Stimulated activated CD4-positive, alpha-beta T cell treated with anti-CD3 and anti-CD28 coated beads, Interleukin-4, amount 100 ng/mL, for 4 hours (primary cell): Measurements from ENCODE around the gene TMUB1.

Source experiments
- DNase-seq, 2 experiments: peaks; one replicate each; pipeline ENCODE4 v3.0.0-alpha.2; 2020

Gene TMUB1

GRCh38 chr7:151120896-151121295 lies 37.6 kb upstream of the TMUB1 start:
- no peak for DNase-seq

- no peak for DNase-seq
Observed at GRCh38 chr7:151119902-151120301, 36.6 kb upstream of the TMUB1 start.

- DNase-seq, result no peak
Observed at GRCh38 chr7:151119055-151119415, 35.7 kb upstream of the TMUB1 start.

- DNase-seq, result no peak
Observed at GRCh38 chr7:151118108-151119054, 35.1 kb upstream of the TMUB1 start.

GRCh38 chr7:151117565-151117964 lies 34.3 kb upstream of the TMUB1 start:
- DNase-seq, result peak; percentile 24 to 29

GRCh38 chr7:151116603-151117440 lies 33.5 kb upstream of the TMUB1 start:
- no peak for DNase-seq

- DNase-seq, result no peak
Observed at GRCh38 chr7:151115836-151116418, 32.6 kb upstream of the TMUB1 start.

- DNase-seq, result peak; percentile 22 to 52
Observed at GRCh38 chr7:151115121-151115835, 32.0 kb upstream of the TMUB1 start.

GRCh38 chr7:151114151-151115090 lies 31.1 kb upstream of the TMUB1 start:
- no peak for DNase-seq

GRCh38 chr7:151113344-151114150 lies 30.3 kb upstream of the TMUB1 start:
- no peak for DNase-seq

GRCh38 chr7:151110941-151111645 lies 27.8 kb upstream of the TMUB1 start:
- peak; percentile 63 to 67 for DNase-seq

GRCh38 chr7:151110236-151110940 lies 27.1 kb upstream of the TMUB1 start:
- no peak for DNase-seq

- no peak for DNase-seq
Observed at GRCh38 chr7:151109094-151110048, 26.1 kb upstream of the TMUB1 start.

- DNase-seq, result no peak
Observed at GRCh38 chr7:151107882-151108281, 24.6 kb upstream of the TMUB1 start.

GRCh38 chr7:151104411-151105235 lies 21.3 kb upstream of the TMUB1 start:
- no peak for DNase-seq

GRCh38 chr7:151103973-151104372 lies 20.7 kb upstream of the TMUB1 start:
- DNase-seq, result no peak

GRCh38 chr7:151102991-151103390 lies 19.7 kb upstream of the TMUB1 start:
- no peak for DNase-seq
